ENCODE data around the gene ATP6AP1.

Gene ATP6AP1

GRCh38 chrX:154473683-154474082 lies 45.2 kb downstream of the ATP6AP1 start:
- DNase-seq = no peak

GRCh38 chrX:154476821-154477220 lies 48.3 kb downstream of the ATP6AP1 start:
- DNase-seq = no peak

GRCh38 chrX:154477891-154478477 lies 49.5 kb downstream of the ATP6AP1 start:
- DNase-seq = no peak

- DNase-seq = peak; percentile 76
Measured at GRCh38 chrX:154478728-154479622, 50.5 kb downstream of the ATP6AP1 start, which contains the start of gene LAGE3. TSS of gene LAGE3 (minus strand) at chrX:154479281. CDS start at chrX:154478915, 366 bp downstream.

GRCh38 chrX:154481195-154481594 lies 52.7 kb downstream of the ATP6AP1 start:
- no peak for DNase-seq

- no peak for DNase-seq
Measured at GRCh38 chrX:154481911-154482601, 53.6 kb downstream of the ATP6AP1 start.

GRCh38 chrX:154482786-154483185 lies 54.3 kb downstream of the ATP6AP1 start:
- no peak for DNase-seq

GRCh38 chrX:154483325-154483724 lies 54.8 kb downstream of the ATP6AP1 start:
- no peak for DNase-seq

GRCh38 chrX:154484255-154485149 lies 56.0 kb downstream of the ATP6AP1 start:
- DNase-seq = no peak

- no peak for DNase-seq
Measured at GRCh38 chrX:154485150-154486051, 56.9 kb downstream of the ATP6AP1 start.

GRCh38 chrX:154486052-154486395 lies 57.5 kb downstream of the ATP6AP1 start:
- DNase-seq = no peak
